NCI-H510A treated with DMSO at 0.1 percent for 48 hours (cell line): ENCODE results near the gene OTOR.

ENCODE experiments used
- DNase-seq: peaks from one replicate; lab custom pipeline; 2025; lab: John Stamatoyannopoulos, UW

OTOR gene

GRCh38 chr20:16749573-16749972 is 1.4 kb downstream of the OTOR start:
- DNase-seq: no peak

GRCh38 chr20:16752082-16752481 is 3.9 kb downstream of the OTOR start:
- DNase-seq: no peak

- DNase-seq: no peak
Observed at GRCh38 chr20:16752901-16753300, 4.7 kb downstream of the OTOR start.

GRCh38 chr20:16758454-16759180 is 10.5 kb downstream of the OTOR start:
- no peak for DNase-seq

GRCh38 chr20:16759181-16759563 is 11.0 kb downstream of the OTOR start:
- no peak for DNase-seq

- no peak for DNase-seq
Observed at GRCh38 chr20:16760431-16761304, 12.5 kb downstream of the OTOR start.

- peak; percentile 82 for DNase-seq
Observed at GRCh38 chr20:16761305-16761829, 13.2 kb downstream of the OTOR start.

GRCh38 chr20:16764560-16764959 is 16.4 kb downstream of the OTOR start:
- DNase-seq: no peak

GRCh38 chr20:16771213-16771612 is 23.1 kb downstream of the OTOR start:
- DNase-seq: no peak

GRCh38 chr20:16775961-16776360 is 27.8 kb downstream of the OTOR start:
- no peak for DNase-seq

GRCh38 chr20:16777126-16777525 is 29.0 kb downstream of the OTOR start:
- no peak for DNase-seq

- DNase-seq: no peak
Observed at GRCh38 chr20:16778159-16778558, 30.0 kb downstream of the OTOR start.

GRCh38 chr20:16781496-16781895 is 33.3 kb downstream of the OTOR start:
- no peak for DNase-seq

GRCh38 chr20:16785226-16785625 is 37.1 kb downstream of the OTOR start:
- no peak for DNase-seq
